NCI-H2081 (cell line): ENCODE data around the gene AUH.

Experiments
- DNase-seq, 2 experiments: peaks; one replicate each; lab custom pipeline; 2025; lab: John Stamatoyannopoulos, UW

The AUH gene

DNA sequence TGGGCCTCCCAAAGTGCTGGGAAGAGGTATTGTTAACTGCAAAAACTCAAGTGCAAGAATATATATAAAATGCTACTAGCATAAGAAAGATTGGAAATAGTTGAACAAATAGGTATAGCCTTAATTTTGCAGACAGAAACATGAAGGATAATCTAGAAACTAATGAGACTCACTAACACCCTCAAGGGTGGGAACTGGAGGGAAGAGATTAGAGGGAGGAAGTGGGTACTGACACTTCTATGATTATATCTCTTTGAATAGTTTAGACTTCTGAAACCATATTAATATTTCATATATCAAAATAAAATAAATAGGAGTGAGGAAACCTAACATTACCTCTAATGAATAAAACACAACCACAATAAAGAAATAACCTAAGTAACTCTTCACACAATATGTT, 23.0 kb downstream of the AUH start:
- no peak for DNase-seq

DNA sequence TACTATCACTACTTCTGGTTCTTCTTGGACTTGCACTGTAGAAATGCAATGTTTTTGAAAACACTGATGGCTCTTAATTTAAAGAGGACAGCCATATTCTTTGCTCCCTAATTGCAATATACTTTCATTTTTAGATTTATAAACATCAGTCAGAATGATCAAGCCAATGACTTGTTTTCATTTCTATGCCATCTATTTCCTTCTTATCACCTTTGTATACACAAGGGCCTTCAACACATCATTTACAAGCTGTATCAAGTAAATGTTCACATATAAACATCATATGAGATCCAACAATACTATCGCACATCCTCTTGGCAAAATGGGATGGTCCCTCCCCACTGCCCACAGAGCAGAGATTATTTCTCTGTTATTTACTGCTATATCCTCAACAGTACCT, 24.9 kb downstream of the AUH start:
- DNase-seq, result no peak

DNA sequence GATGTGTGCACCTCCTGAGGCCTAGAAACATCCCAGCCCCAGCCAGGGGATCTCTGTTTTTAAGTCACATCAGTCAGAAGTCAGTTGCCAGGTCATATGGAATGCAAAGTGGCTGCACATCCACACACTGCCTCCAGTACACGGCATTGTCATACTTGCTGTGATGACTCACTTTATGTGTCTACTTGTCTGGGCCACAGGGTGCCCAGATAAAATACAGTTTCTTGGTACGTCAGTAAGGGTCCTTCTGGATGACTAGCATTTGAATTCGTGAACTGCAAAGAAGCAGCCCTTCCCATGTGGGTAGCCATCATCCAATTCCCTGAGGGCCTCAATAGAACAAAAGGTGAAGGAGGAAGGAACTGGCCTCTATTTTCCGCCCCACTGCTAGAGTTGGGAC, 27.7 kb downstream of the AUH start:
- no peak for DNase-seq

DNA sequence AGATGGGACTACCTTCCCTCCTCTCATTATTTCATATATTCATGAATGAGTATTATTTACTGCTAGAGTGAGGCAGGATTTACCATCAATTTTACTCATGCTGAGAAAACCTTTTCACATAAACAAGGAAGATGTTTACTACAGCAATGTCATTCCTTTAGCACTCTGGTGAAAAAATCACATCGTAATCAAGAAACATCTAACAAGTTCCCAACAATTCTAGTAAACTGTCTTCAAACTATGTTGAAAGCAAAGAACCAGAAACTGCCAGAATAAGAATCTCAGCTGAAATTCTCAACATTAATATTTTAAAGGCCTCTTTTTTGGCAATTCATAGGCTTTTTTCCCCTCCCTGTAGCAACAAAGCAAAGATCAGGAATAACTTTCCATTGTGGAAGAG, 28.2 kb downstream of the AUH start:
- DNase-seq, result no peak

DNA sequence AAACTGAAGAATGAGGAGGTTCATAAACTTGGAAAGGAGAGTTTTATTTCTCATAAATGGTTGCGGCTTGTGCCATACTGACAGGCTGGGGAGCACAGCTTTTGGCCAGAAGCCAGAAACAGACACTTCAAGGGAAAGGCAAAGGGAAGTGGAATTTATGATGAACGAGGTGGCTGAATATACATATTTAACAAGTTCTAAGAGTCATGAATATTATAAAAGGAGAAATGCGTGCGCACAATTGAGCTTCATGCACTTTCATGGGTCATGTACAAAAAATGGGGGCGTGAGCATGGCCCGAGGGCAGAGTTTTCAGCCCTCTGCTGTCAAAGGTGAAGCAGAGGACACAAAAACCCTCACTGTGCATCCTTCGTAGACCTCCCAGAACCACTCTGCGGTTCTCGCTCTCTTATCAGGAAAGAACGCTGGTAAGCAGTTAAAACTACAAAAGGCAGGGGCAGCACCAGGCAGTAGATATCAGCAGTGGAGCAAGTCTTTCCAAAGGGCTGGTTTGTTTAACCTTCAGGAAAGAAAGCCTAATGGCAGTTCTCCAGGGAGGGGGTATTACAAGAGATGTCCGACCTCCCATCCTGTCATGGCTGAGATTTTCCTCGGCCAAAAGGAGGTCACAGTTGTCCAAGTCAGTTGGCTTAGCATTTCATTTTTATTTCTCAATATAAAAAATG, 29.0 kb downstream of the AUH start:
- no peak for DNase-seq

DNA sequence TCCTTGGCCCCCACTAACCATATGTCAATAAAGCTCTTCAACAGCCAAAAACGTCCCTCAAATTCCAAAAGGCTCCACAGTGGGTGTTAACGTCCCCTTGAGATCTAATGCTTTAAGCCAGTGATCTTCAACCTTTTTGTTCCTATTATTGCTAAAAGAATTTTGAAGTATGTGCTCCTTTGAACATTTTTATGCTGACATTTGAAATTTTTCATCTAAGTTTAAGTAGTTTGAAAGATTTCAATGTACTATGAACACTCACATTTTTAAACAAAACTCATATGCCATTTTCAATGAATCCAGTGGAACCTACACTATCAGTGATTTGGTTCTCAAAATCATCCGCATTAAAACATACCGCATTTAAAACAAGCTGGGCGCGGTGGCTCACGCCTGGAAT, 29.9 kb downstream of the AUH start:
- no peak for DNase-seq

DNA sequence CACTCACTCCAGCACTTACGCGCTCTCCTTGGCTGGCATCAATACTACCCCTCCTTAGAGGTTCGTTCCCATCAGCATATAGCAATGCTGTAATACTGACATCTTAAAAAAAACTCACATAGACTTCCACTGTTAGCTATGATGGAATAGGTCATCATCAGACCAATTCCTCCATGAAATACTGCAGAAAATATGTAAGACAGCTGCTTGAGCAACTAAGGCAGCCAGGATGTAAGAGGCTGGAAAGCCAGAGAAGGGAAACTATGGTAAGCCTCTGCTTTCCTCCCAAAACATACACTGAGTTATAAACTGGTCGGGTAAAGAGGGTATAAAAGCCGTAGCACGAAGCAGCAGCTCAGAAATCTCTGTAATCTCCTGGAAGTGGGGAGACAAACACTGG, 33.5 kb downstream of the AUH start:
- DNase-seq, result no peak

DNA sequence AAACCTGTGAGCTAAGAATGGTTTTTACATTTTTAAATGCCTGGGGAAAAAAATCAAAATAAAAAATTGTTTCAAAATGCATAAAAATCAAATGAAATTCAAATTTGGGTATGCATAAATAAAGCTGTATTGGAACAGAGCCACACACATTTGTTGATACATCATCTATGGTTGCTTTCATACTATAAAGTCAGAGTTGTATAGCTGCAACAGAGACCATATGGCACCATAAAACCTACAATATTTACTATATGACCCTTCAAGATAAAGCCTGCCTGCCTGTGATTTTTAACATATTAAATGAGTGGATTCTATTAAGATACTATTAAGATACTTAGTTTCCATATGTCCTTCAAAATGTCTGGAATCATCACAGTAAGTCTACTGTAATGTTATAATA, 40.0 kb downstream of the AUH start:
- no peak for DNase-seq

DNA sequence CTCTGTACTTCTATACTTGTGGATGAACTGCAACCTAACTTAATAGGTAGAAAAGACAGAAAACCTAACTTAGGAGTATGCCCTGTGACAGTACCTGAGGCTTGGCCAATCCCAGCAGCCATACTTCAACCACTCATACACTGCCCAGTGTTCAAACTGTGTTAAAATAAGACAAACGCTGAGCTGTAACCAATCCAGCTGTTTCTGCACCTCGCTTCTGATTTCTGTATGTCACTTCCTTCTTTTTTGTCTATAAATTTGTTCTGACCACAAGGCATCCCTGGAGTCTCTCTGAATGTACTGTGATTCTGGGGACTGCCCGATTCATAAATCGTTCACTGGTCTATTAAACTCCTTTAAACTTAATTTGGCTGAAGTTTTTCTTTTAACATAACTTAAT, 41.4 kb downstream of the AUH start:
- DNase-seq, result no peak

DNA sequence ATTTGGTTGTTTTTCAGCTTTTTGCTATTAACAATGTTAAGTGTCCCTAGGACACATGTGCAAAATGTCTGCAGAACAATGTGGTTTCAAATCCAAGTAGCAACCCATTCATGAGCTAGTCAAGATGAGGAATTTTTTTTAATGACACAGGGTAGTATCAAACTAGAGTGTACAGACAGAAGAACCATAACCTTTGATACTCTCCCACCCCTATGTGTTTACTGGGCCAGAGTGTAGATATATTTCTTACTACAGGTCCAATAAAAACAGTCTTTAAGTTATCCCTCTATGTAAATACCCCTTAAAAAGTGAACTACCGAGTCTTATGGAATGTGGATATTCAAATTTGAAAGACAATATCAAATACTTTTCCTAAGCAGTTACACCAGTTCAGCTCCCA, 45.6 kb downstream of the AUH start:
- no peak for DNase-seq

DNA sequence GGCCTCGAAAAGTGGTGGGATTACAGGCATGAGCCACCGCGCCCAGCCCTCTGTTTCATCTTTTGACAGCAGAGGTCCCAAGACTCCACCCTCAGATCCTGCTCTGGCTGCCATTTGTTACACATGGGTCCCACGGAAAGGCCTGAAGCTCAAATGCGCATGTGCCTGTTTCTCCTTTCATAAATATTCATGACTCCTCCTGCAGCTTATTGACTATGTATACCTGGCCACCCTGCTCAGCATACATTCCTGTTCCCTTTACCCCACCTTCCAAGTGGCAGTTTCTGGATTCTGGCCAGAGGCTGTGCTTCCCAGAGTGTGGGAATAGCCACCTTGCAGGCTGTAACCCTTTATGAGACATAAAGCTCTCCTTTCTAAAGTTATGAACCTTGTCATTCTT, 46.5 kb downstream of the AUH start:
- no peak for DNase-seq

DNA sequence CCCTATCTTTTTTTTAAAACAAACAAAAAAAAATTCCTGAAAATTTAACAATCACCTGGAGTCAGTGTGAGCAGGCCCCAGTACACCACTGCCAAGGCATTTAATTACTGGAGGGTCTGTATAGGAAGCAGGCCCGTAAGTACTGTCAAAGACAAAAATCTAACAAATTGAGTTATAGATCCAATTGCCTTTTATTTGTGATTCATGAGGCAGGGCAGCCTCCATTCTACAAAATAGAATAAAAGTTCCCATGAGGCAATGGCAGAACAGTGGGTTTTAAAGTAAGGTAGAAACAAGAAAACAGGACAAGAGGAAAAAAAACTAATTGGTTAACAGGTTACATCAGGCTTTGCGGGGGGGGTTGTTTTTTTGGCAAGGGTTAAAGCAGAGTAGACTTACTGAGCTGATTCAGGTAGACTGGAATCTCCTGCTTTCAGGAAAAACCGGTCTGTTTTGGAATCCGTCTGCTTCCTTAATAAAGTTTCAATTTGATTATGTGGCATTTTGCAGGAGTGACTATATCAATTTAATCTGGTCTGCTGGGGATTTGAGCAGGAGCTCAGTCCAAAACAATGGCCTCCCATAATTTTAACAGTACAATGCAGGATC, 48.9 kb downstream of the AUH start:
- no peak for DNase-seq

DNA sequence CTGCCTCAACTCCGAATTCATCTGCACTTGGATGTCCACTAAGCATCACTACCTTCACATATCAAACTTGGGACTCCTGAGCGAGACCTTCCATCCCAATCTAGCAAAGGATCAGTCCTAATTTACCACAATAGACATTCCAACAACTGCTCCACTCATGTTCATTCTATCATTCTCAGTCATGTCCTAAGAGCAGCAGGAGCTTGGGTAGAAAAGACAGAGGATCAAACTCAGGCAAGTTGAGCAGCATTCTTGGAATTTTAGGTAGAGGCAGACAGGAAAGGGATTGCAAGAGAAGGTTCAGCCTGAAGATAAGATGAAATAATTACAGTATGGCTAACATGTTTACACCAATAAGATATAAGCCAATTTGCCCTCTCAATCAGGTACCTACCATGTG, 51.7 kb downstream of the AUH start:
- no peak for DNase-seq

DNA sequence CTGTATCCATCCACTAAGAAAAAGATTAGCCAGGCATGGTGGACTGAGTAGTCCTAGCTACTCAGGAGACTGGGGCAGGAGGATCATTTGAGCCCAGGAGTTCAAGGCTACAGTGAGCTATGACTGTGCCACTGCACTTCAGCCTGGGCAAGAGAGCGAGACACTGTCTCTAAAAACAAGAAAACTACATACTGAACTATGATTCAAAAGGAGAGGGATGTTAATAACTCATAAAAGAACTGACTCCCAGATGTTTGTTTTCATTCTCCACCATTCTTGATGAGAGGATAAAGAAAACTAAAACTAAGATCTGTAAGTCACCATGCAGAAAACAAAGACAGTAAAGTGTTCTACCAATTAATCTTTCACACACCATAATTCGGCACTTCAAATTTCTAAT, 53.5 kb downstream of the AUH start:
- DNase-seq, result no peak

DNA sequence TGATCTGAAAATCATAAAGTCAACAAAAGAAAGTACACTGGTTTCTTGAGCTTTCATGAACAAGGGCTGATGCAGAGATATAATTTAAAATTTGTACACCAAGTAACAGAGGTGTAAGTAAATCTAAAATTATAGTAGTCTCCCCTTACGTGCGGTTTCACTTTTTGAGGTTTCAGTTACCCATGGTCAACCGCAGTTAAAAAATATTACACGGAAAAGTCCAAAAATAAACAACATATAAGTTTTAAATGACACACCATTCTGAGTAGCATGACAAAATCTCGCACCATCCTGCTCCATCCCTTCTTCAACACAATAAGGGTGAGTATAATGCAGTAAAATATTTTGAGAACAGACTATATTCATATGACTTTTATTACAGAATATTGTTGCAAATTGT, 54.4 kb downstream of the AUH start:
- DNase-seq, result no peak

DNA sequence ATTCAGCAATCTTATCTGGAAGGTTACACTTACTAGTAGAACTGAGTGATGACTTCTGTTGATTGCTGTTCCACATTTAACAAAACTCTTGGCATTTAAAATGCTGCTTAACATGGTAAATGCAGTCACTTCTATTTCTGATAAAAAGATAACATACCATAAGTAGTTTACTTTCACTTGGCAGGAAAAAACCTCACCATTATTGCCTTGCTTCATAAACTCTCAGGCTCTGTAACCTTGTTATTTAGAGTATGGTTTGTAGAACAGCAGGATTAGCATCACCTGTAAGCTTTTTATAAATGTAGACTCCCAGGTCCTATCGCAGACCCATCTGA, 55.5 kb downstream of the AUH start:
- DNase-seq, result no peak

DNA sequence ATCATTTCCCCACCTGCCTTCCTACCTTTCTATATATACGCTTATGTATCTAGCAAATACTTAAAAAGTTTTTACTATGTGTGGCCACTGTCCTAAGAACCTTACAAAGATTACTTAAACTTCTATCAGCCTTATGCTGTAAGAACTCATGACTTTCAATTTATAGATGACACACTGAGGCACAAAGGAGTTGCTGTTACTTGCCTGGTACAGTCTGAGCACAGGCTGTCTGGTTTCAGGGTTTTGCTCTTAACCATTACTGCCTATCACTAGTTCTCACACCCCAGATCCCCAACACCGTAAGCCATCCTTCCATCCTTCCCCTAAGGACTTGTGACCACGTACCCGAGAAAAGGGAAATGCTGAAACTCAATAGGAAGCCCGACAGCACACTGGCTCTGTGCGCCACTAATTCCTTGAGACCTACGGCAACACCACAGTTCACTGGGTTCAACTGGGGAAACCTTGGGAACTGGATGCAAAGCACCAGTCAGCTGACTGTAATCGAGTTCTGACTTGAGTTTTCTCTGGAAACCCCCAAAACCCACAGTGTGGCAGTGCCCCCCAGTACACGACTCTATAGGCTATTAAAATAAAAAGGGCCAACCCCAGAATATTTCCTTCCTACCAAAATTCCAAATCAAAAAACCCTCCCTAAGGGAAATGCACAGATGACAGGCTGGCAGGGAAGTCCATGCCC, 56.0 kb downstream of the AUH start:
- no peak for DNase-seq

DNA sequence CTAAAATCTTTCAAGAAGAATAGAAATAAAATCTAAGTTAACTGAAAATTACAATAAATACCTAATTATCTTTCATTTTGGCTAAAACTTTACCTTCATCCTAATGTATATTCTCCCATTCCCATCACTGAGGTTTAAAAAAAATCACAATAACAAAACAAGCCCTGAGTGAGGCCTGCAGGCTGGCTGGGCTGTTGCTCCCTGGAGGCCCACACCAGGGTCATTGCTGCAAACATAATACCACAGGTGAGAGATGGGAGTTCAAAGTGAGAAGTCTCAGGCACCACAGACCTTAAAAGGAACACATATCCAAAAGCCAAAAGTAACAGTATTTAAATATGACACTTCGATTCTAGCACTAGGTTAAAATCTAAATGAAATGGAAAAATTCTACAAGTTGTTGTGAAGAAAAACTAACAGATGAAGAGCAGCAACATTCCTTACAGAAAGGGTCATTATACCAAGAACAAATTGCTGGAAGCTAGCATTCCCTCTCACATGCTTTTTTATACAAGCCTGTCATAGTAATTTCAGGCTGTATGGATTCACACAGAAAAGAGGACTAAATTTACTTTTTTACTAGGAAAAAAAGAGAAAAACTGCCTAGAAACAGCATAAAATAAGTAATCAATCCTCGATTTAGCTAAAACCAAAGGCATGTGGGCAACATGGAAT, 57.8 kb downstream of the AUH start:
- DNase-seq, result no peak

DNA sequence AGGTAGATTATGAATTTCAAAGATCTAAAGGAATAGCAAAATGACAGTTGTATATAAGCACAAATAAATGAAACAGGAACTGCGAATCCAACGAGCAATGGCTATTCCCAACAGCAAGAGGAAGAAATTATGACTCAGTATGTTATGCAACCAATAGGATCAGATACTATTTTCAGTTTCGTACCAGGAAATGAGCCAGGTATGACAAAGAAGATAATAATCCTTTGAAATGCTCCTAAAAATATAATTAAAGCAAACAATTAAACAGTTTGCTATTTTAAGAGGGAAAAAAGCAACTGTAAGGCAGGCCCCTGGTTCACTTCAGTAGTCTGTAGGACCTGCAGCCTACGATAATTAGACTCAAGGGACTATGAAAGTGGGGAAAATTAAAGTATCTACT, 58.9 kb downstream of the AUH start:
- DNase-seq, result no peak

DNA sequence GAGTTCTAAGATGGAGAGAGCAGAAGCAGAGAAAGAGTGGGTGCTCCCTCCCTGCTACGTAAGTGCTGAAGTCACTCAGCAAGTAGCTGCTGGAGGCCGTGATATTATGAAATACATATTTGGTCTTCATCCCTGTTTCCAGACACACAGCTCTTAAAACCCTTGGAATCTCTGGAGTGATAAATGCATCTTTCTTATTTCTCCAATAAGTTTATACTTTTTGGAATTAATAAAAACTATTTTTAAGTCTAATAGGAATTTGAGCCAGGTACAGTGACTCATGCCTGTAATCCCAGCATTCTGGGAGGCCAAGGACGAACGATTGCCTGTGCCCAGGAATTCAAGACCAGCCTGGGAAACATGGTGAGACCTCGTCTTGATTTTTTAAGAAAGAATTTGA, 60.6 kb downstream of the AUH start:
- DNase-seq, result no peak

DNA sequence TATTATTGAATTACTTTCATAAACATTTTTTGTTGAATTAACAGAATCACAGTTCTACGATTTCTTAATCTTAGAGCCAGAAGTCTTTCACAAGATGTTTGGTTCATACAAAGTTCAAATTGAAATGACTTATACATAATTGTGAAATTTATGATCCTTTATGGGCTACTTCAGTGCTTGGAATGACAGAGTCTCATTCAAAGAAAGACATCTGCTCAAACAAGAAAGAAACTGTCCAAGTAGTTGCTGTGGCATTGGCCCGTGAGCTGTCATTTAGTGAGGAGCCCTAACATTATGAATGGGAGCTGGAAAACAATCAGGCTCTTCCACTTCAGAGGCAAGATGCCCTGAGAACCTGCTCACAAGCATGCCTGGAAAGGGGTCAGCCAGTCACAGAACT, 63.4 kb downstream of the AUH start:
- no peak for DNase-seq

DNA sequence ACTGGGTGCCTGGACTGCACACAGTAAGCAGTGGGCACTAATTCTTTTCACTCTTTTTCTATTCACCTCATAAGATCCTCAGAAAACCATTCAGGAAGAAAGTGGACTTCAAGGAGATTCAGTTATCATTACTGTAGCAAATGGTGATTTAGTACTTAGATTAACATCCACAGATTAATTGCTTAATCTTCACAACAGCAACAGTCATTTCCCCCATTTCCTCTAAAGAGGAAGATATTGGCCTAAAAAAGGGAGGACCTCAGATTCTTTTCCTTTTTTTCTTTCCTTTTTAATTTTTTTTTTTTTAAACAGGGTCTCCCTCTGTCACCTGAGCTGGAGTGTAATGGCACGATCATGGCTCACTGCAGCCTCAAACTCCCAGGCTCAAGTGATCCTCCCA, 64.4 kb downstream of the AUH start:
- DNase-seq, result no peak

DNA sequence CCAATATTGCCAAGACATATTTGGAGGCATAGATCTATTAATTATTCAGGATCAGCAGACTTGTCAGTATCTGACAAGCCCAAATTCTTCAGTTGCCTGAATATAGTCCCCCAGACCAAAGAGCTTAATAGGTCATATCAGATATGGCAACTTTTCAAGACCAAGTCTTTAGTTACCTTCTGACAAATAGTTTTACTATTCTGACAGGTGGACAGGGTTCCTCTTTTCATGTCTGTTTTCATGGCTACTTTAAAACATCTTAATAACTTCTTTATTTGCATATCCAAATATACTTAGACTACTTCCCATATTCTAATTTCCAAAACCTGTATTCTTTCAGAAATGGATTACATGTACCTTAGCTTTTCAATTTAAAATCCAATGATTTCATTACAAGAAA, 65.4 kb downstream of the AUH start:
- DNase-seq, result no peak
